Stimulated activated CD8-positive, alpha-beta memory T cell treated with anti-CD3 and anti-CD28 coated beads, Interleukin-2, amount 100 ng/mL, for 48 hours (primary cell): ENCODE data around the gene KRTAP4-3.
"Not testable (repeated sequence)": the region's sequence is repeated elsewhere in the genome, so short reads cannot be mapped to it uniquely, and the experiment has no call there.

ENCODE experiments used
- DNase-seq, 2 donors: peaks; one replicate each; pipeline ENCODE4 v3.0.0-alpha.2; 2020; ENCODE audit warnings: low read depth in 2 of 2

KRTAP4-3 gene

DNA sequence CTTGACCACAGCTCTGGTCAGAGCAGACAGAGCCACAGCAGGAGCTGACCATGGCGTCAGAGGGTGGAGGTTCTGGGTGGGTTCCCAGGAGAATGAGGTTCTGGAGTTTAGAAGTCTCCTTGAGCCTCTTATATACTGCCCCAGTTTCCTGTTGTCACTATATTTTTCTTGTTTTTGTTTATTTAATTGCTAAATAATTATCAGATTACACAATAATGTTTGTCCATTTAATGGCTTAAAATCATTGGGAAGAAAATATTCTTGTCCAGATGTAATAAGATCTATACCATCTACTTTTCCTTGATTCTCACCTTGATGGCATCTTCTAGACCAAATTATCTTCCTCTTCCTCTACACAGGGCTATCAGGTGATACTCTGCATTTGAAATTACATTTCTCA, at the start of gene KRTAP4-3:
TSS of gene KRTAP4-3 (minus strand) at position 101 of the 400 bp plus-strand sequence. CDS start at position 52, 49 bp downstream.
- DNase-seq = no peak

DNA sequence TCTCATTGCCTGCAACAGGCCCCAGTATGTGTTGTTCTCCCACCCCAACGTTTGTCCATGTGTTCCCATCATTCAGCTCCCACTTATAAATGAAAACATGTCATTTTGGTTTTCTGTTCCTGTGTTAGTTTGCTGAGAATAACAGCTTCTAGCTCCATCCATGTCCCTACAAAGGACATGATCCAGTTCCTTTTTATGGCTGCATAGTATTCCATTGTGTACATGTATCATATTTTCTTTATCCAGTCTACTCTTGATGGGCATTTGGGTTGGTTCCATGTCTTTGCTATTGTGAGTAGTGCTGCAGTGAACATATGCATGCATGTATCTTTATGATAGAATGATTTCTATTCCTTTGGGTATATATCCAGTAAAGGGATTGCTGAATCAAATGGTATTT, 47.7 kb upstream of the KRTAP4-3 start:
- no peak for DNase-seq

DNA sequence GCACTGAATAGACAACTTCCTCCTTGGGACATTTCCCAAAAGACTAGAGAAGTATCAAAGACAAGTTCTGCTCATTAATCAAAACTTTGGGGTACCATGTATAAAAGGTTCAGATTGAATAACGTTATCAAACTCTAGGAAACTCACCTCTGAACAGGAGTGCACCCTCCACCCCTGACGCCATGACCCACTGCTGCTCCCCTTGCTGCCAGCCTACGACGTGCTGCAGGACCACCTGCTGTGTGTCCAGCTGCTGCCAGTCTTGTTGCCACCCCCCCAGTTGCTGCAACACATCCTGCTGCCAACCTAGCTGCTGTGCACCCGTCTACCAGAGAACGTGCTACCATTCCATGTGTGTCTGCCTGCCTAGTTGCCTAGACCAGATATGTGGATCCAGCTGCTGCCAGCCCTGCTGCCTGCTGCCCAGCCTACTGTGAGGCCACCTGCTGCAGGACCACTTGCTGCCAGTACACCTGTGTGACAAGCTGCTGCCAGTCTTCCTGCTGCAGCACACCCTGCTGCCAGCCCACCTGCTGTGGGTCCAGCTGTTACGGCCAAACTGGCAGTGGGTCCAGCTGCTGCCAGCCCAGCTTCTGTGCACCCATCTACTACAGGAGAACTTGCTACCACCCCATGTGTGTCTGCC, 44.6 kb upstream of the KRTAP4-3 start:
- DNase-seq = no peak

DNA sequence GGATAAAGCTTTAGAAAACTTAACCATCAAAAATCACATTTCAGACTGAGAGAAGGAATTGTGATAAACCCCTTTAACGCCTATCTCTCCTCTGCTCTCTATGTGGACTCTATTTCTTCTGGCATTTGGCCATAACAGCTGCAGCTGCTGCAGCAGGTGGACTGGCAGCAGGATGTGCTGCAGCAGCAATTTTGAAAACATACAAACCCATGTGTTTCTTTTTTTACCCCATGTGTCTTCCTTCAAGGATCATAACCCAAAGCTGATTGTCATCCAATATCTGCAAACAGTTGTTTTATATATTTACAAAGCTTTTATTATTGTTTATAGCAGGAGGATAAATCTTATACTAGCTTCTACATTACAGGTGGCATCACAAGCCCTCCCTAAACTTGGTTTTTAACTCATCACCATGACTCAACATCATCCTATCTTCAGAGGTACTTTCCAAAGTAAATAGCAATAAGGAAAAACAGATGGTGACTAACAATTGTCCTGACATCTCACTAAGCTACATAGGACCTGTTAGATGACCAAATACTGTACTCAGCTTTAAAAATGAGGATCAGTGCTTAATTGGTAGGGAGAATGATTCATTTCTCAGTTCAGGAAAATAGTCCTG, 43.9 kb upstream of the KRTAP4-3 start:
- no peak for DNase-seq

DNA sequence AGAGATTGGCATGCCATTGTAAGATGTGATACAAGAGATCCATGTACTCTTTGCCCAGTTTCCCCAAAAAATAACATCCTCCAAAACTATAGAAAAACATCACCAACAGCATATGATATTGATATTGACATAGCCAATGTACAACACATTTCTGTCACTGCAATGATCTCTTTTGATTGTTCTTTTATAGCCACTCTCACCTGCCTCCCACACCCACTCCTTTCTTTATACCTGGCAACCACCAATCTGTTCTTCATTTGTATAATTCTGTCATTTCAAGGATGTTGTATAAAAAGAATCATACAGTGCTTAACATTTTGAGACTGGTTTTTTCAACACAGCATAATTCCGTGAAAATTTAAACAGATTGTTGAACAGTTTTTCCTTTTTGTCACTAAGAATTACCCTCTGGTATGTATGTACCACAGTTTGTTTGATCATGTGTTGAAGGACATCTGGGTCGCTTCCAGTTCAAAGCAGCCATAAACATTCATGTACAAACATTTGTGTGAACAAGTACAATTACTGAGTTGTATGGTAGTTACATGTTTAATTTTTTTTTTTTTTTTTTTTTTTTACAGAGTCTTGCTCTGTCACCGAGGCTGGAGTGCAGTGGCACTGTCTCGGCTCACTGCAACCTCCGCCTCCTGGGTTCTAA, 31.5 kb upstream of the KRTAP4-3 start:
- DNase-seq = no peak

DNA sequence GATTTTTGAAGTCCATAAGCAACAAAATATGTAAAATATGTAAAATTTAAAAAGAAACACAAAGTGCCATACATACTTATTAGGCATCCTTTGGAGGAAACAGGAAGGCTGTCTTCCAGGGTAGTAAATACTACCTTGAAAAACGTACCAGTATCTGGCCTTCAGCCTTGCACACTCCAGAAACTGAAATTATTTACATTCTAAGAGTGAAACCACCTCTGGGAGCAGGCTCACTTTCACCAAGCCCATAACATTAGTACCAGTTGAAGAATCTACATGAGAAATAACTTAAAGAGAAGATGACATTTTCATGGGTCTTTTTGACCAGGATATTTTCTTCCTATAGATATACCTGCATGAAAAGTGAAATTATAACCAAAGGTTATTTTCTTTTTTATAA, 28.0 kb upstream of the KRTAP4-3 start:
- no peak for DNase-seq

DNA sequence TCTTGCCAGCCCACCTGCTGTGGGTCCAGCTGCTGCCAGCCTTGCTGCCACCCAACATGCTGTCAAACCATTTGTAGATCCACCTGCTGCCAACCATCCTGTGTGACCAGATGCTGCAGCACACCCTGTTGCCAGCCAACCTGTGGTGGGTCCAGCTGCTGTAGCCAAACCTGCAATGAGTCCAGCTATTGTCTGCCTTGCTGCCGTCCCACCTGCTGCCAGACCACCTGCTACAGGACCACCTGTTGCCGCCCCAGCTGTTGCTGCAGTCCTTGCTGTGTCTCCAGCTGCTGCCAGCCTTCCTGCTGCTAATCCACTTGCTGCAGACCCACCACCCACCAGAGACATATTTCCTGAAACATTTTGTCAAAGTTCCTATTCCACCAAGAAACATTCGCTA, 22.3 kb upstream of the KRTAP4-3 start:
- no peak for DNase-seq

DNA sequence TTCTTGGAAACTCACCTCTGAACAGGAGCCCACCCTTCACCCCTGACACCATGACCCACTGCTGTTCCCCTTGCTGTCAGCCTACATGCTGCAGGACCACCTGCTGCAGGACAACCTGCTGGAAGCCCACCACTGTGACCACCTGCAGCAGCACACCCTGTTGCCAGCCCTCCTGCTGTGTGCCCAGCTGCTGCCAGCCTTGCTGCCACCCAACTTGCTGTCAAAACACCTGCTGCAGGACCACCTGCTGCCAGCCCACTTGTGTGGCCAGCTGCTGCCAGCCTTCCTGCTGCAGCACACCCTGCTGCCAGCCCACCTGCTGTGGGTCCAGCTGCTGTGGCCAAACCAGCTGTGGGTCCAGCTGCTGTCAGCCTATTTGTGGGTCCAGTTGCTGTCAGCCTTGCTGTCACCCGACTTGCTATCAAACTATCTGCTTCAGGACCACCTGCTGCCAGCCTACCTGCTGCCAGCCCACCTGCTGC, 21.9 kb upstream of the KRTAP4-3 start, which contains the start of gene KRTAP9-1:
TSS of gene KRTAP9-1 (plus strand) at position 51 of the 482 bp plus-strand sequence. CDS start at position 51, 0 bp downstream.
- not testable (repeated sequence) for DNase-seq

DNA sequence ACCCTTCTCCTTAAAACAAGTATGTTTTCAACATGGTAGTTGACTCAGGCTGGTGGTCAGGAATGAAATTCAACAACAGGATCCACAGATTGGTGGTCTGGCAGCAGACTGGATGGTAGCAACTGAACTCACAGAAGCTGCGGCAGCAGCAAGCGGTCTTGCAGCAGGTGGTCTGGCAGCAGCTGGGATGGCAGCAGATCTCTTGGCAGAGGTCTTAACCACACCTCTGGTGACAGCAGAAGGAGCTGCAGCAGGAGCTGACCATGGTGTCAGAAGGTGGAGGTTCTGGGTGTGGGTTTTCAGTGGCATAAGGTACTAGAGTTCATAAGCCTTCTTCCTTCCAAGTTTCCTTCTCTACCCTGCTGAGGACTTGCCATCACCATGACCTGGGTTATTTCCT, 18.9 kb upstream of the KRTAP4-3 start:
- no peak for DNase-seq

DNA sequence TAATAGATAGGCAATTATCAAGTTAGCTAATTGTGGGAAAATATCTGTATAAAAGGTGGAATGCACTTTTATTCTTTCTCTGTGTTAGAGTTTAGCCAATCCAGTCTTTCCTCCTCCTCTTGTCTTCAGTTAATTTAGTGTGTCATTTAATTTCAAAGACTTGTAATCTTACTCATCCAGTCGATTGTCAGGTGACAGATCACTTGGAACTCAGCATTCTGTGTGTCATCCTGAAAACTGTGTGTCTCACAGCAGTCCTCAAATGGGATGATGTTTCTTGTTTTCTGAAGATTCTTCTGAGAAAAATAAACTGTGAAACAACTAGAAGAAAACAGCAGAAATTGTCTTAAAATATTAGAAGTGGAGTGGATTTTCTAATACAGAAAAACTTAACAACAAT, 17.0 kb upstream of the KRTAP4-3 start:
- DNase-seq = no peak

DNA sequence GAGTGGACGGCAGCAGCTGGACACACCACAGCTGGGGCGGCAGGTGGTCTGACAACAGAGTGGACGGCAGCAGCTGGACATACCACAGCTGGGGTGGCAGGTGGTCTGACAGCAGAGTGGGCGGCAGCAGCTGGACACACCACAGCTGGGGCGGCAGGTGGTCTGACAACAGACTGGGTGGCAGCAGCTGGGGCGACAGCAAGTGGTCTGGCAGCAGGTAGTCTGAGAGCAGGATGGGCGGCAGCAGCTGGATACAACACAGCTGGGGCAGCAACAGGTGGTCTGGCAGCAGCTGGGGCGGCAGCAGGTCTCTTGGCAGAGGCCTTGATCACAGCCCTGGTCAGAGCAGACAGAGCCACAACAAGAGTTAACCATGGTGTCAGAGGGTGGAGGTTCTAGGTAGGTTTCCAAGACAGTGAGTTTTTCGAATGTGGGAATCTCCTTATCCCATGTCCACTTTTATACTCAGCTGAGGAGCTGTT, 16.5 kb upstream of the KRTAP4-3 start, which contains the start of gene KRTAP4-1:
TSS of gene KRTAP4-1 (minus strand) at position 432 of the 482 bp plus-strand sequence. CDS start at position 375, 57 bp downstream.
- no peak for DNase-seq

DNA sequence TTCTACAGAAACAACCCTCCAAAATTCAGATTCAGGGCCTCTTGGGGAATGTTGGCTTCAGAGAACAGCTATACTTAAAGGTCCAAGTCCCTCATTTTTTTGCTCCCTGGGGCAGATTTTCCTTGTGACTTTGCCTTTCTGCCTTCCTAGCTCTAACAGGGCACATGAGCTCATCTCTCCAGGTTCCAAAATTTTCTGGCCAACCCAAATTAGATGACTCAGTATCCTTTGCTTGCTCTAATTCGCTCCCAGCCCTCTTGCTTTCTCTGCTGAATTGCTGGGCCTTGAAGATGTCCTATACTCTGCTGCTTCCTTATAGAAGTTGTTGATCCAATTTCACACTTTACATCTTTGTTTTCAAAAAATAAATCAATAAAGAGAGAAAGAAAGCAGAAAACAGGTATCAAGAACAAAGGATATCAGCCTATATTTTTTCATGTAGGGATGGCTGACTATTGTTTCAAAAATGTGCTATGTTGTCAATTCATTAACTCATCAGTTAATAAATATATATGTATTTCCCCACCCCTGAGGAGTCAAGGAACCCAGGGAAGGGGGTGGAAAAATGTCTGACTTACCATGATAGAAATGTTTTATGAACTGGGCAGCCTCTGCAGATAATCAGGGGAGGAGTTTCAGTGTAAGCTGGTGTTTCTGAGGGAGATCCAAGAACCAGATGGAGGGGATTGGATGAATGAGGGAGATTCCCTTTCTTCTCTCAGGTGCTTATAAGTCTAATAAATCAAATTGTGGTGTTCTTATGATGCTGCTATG, 11.0 kb upstream of the KRTAP4-3 start:
- no peak for DNase-seq

DNA sequence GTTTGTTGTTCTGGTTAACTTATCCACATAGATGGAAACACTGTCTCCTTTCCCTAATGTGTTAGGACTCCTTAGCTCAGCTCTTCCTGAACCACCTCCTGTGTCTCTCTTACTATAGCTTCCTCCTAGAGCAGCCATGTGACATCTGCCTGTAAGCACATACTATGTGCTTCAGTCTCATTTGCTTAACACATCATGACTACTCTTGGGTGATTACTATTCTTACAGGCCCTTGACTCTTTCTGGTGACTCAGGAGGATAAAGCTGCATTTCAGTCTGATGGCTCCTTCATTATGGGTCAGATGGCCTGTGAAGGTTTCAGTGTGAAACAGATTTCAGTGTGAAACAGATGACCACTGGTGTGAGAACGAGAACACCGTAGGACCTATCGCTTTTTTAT, 10.3 kb upstream of the KRTAP4-3 start:
- no peak for DNase-seq

DNA sequence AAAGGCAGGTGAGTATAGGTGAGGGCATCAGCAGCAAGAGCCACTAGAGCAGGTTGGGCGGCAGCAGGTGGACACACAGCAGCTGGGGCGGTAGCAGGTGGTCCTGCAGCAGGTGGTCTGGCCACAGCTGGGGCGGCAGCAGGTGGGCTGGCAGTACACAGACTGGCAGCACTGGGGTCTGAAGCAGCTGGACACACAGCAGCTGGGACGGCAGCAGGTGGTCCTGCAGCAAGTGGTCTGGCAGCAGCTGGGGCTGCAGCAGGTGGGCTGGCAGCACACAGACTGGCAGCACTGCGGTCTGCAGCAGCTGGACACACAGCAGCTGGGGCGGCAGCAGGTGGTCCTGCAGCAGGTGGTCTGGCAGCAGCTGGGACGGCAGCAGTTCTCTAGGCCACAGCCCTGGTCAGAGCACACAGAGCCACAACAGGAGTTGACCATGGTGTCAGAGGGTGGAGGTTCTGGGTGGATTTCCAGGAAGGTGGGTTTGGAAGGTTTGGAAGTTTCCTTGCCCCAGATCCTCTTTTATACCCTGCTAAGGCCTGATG, 9.8 kb upstream of the KRTAP4-3 start, which contains the start of gene KRTAP4-2:
TSS of gene KRTAP4-2 (minus strand) at position 495 of the 545 bp plus-strand sequence. CDS start at position 438, 57 bp downstream.
- DNase-seq = no peak

DNA sequence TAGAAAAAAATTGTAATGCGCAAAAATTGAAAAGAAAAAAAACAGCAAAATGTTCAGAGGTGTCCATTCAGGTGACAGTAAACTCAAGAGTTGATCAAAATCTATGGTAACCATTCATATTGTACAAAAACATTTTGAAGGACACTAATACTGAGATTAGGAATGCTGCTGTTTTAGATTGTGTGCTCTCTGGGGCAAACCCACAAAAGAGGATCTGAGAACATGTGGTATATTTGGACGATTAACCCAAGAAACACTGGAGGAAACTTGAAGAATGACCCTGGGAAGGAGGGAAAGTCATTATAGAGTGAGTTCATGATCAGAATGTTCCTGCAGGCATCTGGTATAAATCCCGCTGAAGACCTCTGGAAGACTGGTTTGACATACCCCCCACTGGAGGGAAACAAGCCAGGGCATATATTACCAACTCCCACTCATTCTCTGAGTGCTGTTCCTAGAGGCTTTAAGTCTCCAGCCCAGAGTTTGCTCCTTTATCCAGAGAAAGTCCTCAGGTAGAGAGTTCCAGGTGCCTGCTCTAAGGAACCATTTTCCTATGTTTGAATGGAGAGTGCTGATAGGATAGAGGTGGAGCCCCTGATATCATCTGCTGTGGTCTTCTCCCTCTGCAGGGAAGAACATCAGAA, 8.8 kb upstream of the KRTAP4-3 start:
- DNase-seq = no peak

DNA sequence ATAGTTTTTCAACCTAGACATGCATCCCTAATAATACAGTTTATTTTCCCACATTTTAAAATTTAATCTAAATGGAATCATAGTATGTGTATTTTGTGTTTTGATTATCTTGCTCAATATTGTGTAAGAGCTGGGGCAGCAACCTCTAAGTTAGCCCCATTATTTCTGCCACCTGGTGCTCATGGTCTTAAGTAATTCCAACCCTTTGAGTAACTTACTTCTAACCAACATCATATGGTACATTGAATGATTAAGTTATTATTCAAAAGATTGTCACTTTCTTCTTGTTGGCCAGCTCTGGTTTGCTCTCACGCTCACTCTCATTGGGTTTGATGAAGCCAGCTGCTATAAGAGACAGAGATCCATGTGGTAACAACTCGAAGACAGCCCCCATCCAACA, 3.9 kb upstream of the KRTAP4-3 start:
- DNase-seq = no peak

DNA sequence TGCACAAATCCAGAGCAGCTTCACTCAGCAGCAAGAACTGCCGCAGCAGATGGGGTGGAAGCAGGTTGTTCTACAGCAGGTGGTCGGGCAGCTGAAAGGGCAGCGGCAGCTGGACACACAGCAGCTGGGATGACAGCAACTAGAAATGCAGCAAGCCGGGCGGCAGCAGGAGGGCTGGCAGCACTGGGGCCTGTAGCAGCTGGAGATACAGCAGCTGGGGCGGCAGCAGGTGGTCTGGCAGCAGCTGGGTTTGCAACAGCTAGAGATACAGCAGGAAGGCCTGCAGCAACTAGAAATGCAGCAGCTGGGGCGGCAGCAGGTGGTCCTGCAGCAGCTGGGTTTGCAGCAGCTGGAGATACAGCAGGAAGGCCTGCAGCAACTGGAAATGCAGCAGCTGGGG, 460 bp downstream of the KRTAP4-3 start:
- no peak for DNase-seq

DNA sequence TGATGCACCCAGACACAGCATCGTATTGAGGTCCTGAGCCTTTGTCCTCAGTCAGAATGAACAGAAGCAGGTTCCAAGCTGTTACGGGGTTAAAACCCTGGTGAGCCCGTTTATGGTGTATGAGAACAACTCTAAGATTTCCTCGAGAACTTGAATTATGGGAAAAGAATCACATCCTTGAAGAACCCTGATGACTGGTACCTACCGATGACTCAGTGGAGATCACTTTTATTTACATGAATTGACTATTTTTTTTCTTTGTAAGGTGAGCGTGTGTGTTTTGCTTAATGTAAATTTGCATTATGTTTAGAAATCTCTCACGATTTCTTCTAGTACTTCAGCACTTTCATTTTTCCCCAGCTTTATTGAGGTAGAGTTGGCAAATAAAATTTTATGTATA, 4.2 kb downstream of the KRTAP4-3 start:
- DNase-seq = no peak

DNA sequence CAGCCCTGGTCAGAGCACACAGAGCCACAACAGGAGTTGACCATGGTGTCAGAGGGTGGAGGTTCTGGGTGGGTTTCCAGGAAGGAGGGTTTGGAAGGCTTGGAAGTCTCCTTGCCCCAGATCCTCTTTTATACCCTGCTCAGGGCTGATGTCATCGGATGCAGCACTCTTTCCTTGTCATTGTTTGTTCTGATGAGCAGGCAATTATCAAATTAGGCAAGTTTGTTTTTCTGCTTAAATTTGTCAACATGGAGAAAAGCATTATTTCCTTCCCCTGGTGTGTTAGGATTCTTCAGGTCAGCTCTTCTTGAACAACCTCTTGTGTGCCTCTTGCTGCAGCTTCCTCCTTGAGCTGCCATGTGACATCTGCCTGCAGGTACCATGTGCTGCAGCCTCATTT, 7.4 kb downstream of the KRTAP4-3 start, which contains the start of gene KRTAP4-4:
TSS of gene KRTAP4-4 (minus strand) at position 101 of the 400 bp plus-strand sequence. CDS start at position 44, 57 bp downstream.
- no peak for DNase-seq

DNA sequence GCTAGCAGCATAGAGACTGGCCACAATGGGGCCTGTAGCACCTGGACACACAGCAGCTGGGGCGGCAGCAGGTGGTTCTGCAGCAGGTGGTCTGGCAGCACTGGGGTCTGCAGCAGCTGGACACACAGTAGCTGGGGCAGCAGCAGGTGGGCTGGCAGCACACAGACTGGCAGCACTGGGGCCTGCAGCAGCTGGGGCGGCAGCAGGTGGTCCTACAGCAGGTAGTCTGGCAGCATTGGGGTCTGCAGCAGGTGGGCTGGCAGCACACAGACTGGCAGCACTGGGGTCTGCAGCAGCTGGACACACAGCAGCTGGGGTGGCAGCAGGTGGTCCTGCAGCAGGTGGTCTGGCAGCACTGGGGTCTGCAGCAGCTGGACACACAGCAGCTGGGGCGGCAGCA, 7.8 kb downstream of the KRTAP4-3 start:
- DNase-seq = not testable (repeated sequence)

DNA sequence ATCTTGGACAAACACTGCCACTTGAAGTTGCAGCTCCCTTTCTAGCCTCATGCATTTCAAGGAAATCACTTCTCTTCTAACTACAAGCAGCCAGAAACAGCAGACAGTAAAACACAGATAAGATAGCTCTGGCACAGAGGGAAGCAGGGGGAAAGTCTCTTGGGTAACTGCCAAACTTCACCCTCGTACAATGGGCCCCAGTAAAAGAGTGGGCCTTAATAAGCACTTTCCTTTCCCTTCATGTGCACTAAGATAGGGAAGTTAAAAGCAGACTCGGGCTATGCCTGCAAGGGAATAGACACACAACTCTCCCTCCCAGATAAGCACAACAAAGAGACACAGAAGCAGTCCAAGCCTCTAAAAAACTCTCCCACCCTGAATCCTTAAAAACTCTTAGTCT, 14.2 kb downstream of the KRTAP4-3 start:
- DNase-seq = no peak
